ENCODE data around the gene GNAI3.

DNA sequence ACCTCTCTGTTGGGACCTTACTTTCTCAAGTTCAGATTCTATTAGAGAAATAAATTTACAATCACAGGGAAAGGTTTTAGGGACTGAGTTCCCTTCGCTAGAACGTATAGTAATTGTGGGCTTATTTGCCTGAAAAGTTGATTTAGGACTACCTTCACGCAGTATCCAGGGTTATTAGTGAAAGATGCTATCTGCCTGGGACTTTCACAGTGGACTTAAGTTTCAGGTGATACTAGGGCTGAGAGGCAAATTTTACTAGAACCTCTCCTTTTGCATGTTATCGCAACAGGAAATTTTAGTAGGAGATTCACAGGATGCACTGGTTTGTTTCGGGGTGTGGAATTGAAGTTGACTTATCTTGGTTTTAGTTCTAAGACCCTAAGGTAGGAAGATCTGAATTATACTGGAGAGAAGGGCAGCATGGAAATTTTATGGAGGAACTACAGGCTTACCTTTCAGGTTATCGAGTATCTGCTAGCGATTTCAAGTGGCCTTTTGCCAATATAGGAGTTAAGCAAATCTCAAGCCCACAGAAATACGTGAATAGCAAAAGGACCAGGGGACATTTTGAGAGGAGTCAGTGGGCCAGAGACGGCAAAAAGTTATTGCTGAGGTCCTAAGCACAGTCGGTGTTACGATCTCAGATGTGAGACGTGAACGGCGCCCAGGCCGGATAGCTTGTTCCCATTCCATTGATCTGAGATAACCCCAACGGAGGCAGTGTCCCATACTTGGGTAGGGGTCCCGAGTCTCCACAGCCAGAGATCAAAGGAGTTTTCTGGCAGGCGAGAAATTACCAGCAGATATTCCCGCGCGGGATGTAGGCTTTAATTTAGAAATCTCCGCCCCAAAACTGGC is 723 bp upstream of the GNAI3 start:
- peak in 1 of 6 experiments; percentile 1 for TF ChIP-seq CTCF (IDR thresholded peaks at IDR 0.05)
- TF ChIP-seq POLR2A (IDR thresholded peaks at IDR 0.05), result no peak
